CD4-positive, alpha-beta T cell treated with Interleukin-2 at 100 ng/mL for 4 hours (primary cell): ENCODE results near the gene MDC1.
"Not testable (repeated sequence)": the region's sequence is repeated elsewhere in the genome, so short reads cannot be mapped to it uniquely, and the experiment has no call there.

Source experiments
- DNase-seq: peaks from one replicate; pipeline ENCODE4 v3.0.0-alpha.2; 2020; ENCODE audit warnings: low spot score

MDC1 gene

GRCh38 chr6:30679765-30680535, 37.1 kb downstream of the MDC1 start:
- no peak for DNase-seq

GRCh38 chr6:30678964-30679726, 37.9 kb downstream of the MDC1 start:
- DNase-seq = peak; percentile 92

GRCh38 chr6:30676660-30677285, 40.3 kb downstream of the MDC1 start:
- no peak for DNase-seq

- DNase-seq = peak; percentile 97
Measured at GRCh38 chr6:30672445-30673253, 44.4 kb downstream of the MDC1 start, which contains the start of gene DHX16. TSS of gene DHX16 (minus strand) at chr6:30673006. CDS start at chr6:30672841, 165 bp downstream.

- DNase-seq = no peak
Measured at GRCh38 chr6:30670760-30671527, 46.1 kb downstream of the MDC1 start.

GRCh38 chr6:30666300-30666699, 50.8 kb downstream of the MDC1 start:
- not testable (repeated sequence) for DNase-seq

- DNase-seq = no peak
Measured at GRCh38 chr6:30664994-30665767, 51.9 kb downstream of the MDC1 start.

- DNase-seq = not testable (repeated sequence)
Measured at GRCh38 chr6:30657922-30658321, 59.2 kb downstream of the MDC1 start.

GRCh38 chr6:30657454-30657853, 59.6 kb downstream of the MDC1 start:
- DNase-seq = no peak

- no peak for DNase-seq
Measured at GRCh38 chr6:30656513-30656912, 60.6 kb downstream of the MDC1 start.

- DNase-seq = no peak
Measured at GRCh38 chr6:30655743-30656094, 61.4 kb downstream of the MDC1 start.

- DNase-seq = no peak
Measured at GRCh38 chr6:30654798-30655742, 62.0 kb downstream of the MDC1 start.

- DNase-seq = no peak
Measured at GRCh38 chr6:30651143-30651542, 65.9 kb downstream of the MDC1 start.
